GM23248 (cell line): ENCODE measurements around the gene ADGRL3.

Experiments used
- EZH2 ChIP-seq: fragments of 200-600 bp; sonication (generic); IDR thresholded peaks from 2 replicates; pipeline ENCODE4 v1.6.1; 2018; ENCODE audit warnings: antibody characterized with exemption, mild to moderate bottlenecking; ENCODE audit not compliant: insufficient read depth, poor library complexity, severe bottlenecking
- EZH2phosphoT487 ChIP-seq: fragments of 200-600 bp; sonication (generic); IDR thresholded peaks from 2 replicates; pipeline ENCODE4 v1.6.1; 2018; ENCODE audit warnings: antibody characterized with exemption, moderate library complexity, mild to moderate bottlenecking, low read depth; ENCODE audit not compliant: insufficient read depth

DNA sequence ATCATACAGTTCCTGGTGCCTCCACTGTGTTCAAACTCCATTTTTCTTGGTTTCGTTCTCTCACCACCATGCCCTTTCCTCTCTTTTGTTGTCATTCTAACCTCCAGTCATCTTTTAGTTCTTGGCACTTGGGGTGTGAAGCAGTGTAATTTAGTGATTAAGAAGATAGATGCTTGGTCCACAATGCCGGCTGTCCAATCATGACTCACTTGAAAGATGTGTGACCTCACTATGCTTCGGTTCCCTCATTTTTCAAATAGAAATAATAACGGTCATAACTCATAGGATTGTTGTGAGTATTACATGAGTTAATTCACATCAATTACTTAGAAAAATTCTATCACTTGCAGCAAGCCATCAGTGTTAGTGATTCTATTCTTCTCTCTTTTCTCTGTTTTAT lies 327.8 kb downstream of the ADGRL3 start:
- TF ChIP-seq EZH2 (no peak), EZH2phosphoT487 (no peak)
